Activated T-helper 2 cell treated with anti-CD3 and anti-CD28 coated beads, Interferon-gamma antibody, Interleukin-2, Interleukin-4, amounts not matched to agents 10 μg/mL and 5 μg/mL and 100 μg/mL, durations not matched to agents 14 hours and 24 hours and 36 hours (primary cell): ENCODE results near the gene GHRHR. TPM values are rescaled to one million over a fixed set of nuclear protein-coding genes. Genes with fewer than 3 reads are reported as not detected.

Experiments
- DNase-seq: peaks from one replicate; pipeline ENCODE4 v3.0.0; 2021; ENCODE audit warnings: low spot score
- H3K27ac Mint-ChIP-seq: one replicate; pipeline ENCODE4 v1.8.0; 2021; ENCODE audit warnings: mixed read lengths
- H3K27me3 Mint-ChIP-seq: one replicate; pipeline ENCODE4 v1.8.0; 2021; ENCODE audit warnings: low read depth, mixed read lengths
- H3K36me3 Mint-ChIP-seq: one replicate; pipeline ENCODE4 v1.8.0; 2021; ENCODE audit warnings: low read depth, mixed read lengths
- H3K4me1 Mint-ChIP-seq: one replicate; pipeline ENCODE4 v1.8.0; 2021; ENCODE audit warnings: low read depth, mixed read lengths
- H3K4me3 Mint-ChIP-seq: one replicate; pipeline ENCODE4 v1.8.0; 2021; ENCODE audit warnings: low read depth, mild to moderate bottlenecking, moderate library complexity, mixed read lengths
- H3K9me3 Mint-ChIP-seq: one replicate; pipeline ENCODE4 v1.8.0; 2021; ENCODE audit warnings: mixed read lengths
- intact Hi-C: fragments of 100-400 bp; cut with micrococcal nuclease; formaldehyde crosslinking; loops from one replicate; pipeline ENCODE4 v1.15.1; 2023
- total RNA-seq: library from RNA; stranded (reverse); gene quantifications from 2 replicates; pipeline ENCODE4 v1.2.3, GENCODE V29; 2022

GHRHR gene
- not detected in 2 replicates for total RNA-seq

GRCh38 chr7:30963842-30964241 lies at the start of gene GHRHR:
Gene GHRHR (plus strand): TSS chr7:30963953. CDS start chr7:30964069, 116 bp downstream.
- H3K27me3 Mint-ChIP-seq, result peaks cover 7% of the 10 kb centered on the region
- H3K9me3 Mint-ChIP-seq, result no peaks in the 10 kb centered on the region
- no peak within 1 kb of the TSS for H3K4me3 Mint-ChIP-seq
- H3K27ac Mint-ChIP-seq, result no peak within 1 kb of the TSS
- intact Hi-C loops, result no loop called here
- no peaks in the 10 kb centered on the region for H3K4me1 Mint-ChIP-seq
- DNase-seq, result no peak
- no peaks in the 10 kb centered on the region for H3K36me3 Mint-ChIP-seq

DNA sequence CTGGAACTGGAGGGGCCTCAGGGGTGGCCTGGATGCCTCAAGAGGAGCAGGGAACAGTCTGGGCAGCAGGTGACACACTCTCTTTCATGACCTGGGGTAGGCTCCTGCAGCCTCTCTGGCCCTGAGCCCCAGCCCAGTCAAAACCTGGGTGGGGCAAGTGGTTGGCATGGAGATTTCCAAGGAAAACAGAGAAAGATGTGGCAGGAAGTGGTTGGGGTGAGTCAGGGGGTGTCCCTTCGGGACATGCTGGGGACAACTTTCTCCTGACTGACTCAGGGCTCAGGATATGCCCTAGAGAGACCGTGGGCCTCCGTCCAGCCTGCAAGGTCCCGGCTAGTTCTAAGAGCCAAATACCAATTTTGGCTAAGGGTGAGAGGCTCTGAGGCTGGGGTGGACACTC lies 49.2 kb upstream of the GHRHR start:
- Mint-ChIP-seq H3K27ac (no peak overlapping the region), H3K4me1 (peaks cover 1% of the 10 kb centered on the region), H3K4me3 (no peak overlapping the region), H3K36me3 (no peaks in the 10 kb centered on the region), H3K27me3 (no peaks in the 10 kb centered on the region), H3K9me3 (no peaks in the 10 kb centered on the region)
- intact Hi-C loops, result no loop called here
- no peak for DNase-seq

- Mint-ChIP-seq H3K9me3 (no peaks in the 10 kb centered on the region), H3K4me3 (no peak overlapping the region), H3K4me1 (peaks cover 1% of the 10 kb centered on the region), H3K27ac (no peak overlapping the region), H3K36me3 (no peaks in the 10 kb centered on the region), H3K27me3 (no peaks in the 10 kb centered on the region)
- no peak for DNase-seq
- intact Hi-C loops, result no loop called here
Measured at GRCh38 chr7:30915005-30915601, 48.6 kb upstream of the GHRHR start.

GRCh38 chr7:30915751-30916150 lies 48.0 kb upstream of the GHRHR start:
- no peak for DNase-seq
- no peak overlapping the region for H3K27ac Mint-ChIP-seq
- H3K4me1 Mint-ChIP-seq, result no peaks in the 10 kb centered on the region
- no peaks in the 10 kb centered on the region for H3K27me3 Mint-ChIP-seq
- H3K36me3 Mint-ChIP-seq, result no peaks in the 10 kb centered on the region
- H3K4me3 Mint-ChIP-seq, result no peak overlapping the region
- H3K9me3 Mint-ChIP-seq, result no peaks in the 10 kb centered on the region
- intact Hi-C loops, result no loop called here

DNA sequence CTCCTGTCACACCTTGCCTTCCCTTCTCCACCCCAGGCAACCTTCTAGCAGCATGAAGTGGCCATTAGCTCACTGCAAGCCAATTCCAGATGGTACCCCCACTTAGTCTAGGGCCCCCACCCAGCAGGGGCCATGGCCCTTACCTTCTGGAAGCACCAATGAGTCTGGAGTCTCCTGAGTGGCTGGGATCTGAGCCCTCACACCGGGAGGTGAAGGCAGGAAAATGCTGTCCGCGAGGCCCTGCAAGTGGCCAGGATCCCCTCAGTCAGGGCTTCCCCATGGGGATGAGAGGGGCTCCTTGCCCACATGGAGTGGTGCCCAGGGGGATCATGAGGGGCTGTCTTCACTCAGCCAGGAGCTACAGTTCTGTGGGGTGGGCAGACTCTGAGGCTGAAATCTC lies 47.5 kb upstream of the GHRHR start:
- no peak overlapping the region for H3K4me3 Mint-ChIP-seq
- intact Hi-C loops, result no loop called here
- no peak overlapping the region for H3K27ac Mint-ChIP-seq
- no peaks in the 10 kb centered on the region for H3K36me3 Mint-ChIP-seq
- DNase-seq, result no peak
- no peaks in the 10 kb centered on the region for H3K27me3 Mint-ChIP-seq
- H3K9me3 Mint-ChIP-seq, result no peaks in the 10 kb centered on the region
- no peaks in the 10 kb centered on the region for H3K4me1 Mint-ChIP-seq

DNA sequence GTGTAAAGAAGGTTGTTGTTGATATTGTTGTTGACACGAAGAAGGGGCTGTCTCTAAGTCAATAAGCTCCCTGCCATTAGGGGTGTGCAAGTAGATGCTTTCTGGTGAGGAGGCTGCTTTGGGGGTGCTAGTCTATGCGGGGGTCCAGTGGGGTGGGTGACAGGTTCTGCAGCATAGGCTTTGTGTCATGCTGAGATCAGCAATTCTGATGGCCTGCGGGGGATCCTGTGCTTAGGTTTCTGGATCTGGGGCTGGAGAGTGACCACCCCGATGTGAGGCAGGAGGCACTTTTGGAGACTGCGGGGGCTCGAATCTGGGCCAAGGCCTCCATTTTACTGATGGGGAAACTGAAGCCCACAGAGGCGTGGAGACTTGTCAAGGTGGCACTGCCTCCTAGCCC lies 47.0 kb upstream of the GHRHR start:
- Mint-ChIP-seq H3K27ac (no peak overlapping the region), H3K36me3 (no peaks in the 10 kb centered on the region), H3K4me3 (no peak overlapping the region), H3K27me3 (no peaks in the 10 kb centered on the region), H3K4me1 (no peaks in the 10 kb centered on the region), H3K9me3 (no peaks in the 10 kb centered on the region)
- DNase-seq, result no peak
- intact Hi-C loops, result no loop called here

- no peak for DNase-seq
- Mint-ChIP-seq H3K27me3 (no peaks in the 10 kb centered on the region), H3K36me3 (no peaks in the 10 kb centered on the region), H3K27ac (no peak overlapping the region), H3K4me3 (no peak overlapping the region), H3K4me1 (no peaks in the 10 kb centered on the region), H3K9me3 (no peaks in the 10 kb centered on the region)
- intact Hi-C loops, result no loop called here
Measured at GRCh38 chr7:30917216-30917893, 46.4 kb upstream of the GHRHR start.

- no peak for DNase-seq
- intact Hi-C loops, result no loop called here
- H3K9me3 Mint-ChIP-seq, result no peaks in the 10 kb centered on the region
- no peaks in the 10 kb centered on the region for H3K36me3 Mint-ChIP-seq
- no peak overlapping the region for H3K27ac Mint-ChIP-seq
- no peaks in the 10 kb centered on the region for H3K27me3 Mint-ChIP-seq
- H3K4me3 Mint-ChIP-seq, result no peak overlapping the region
- no peaks in the 10 kb centered on the region for H3K4me1 Mint-ChIP-seq
Measured at GRCh38 chr7:30918676-30919075, 45.1 kb upstream of the GHRHR start.

- H3K9me3 Mint-ChIP-seq, result no peaks in the 10 kb centered on the region
- H3K4me3 Mint-ChIP-seq, result no peak overlapping the region
- H3K36me3 Mint-ChIP-seq, result no peaks in the 10 kb centered on the region
- no peaks in the 10 kb centered on the region for H3K4me1 Mint-ChIP-seq
- intact Hi-C loops, result no loop called here
- no peaks in the 10 kb centered on the region for H3K27me3 Mint-ChIP-seq
- no peak for DNase-seq
- H3K27ac Mint-ChIP-seq, result no peak overlapping the region
Measured at GRCh38 chr7:30920021-30920583, 43.7 kb upstream of the GHRHR start.

GRCh38 chr7:30920584-30921539 lies 42.9 kb upstream of the GHRHR start:
- Mint-ChIP-seq H3K36me3 (no peaks in the 10 kb centered on the region), H3K4me3 (no peak overlapping the region), H3K9me3 (no peaks in the 10 kb centered on the region), H3K4me1 (no peaks in the 10 kb centered on the region), H3K27me3 (no peaks in the 10 kb centered on the region), H3K27ac (no peak overlapping the region)
- intact Hi-C loops, result no loop called here
- DNase-seq, result no peak

DNA sequence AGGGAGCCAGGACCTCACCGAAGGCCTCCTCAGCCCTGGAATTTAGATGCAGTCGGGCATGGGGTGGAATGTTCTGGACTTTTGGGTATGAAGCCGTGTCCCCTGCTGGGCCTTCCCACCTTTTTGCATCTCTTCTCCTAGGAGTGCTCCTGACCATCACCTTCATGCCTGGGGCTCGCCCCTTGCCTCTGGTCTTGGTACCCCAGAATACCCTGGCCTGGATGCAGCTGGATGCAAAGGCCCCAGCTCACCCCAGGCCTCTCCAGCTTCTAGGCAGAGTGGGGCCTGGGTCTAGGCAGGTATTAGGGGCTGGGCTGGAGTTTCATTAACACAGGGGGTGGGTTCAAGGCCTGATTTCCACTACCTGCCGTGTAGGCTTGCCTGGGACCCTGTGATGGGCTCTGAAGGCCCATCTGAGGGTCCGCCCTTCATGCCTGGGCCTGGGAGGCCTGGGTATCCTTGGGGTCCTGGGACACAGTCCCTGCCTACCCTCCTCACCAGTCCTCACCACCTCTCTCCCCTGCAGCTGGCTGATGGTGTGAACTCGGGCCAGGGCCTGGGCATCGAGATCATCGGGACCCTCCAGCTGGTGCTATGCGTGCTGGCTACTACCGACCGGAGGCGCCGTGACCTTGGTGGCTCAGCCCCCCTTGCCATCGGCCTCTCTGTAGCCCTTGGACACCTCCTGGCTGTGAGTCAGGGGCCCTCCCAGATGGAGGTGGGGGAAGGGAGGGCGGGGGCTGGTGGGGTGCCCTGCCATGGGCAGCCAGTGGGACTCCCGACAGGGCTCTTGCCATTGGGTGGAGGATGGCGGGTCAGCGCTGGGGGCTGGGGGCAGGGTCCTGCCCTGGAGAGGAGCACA lies 42.0 kb upstream of the GHRHR start:
- DNase-seq, result no peak
- Mint-ChIP-seq H3K27me3 (no peaks in the 10 kb centered on the region), H3K9me3 (no peaks in the 10 kb centered on the region), H3K4me3 (no peak overlapping the region), H3K36me3 (no peaks in the 10 kb centered on the region), H3K4me1 (no peaks in the 10 kb centered on the region), H3K27ac (no peak overlapping the region)
- intact Hi-C loops, result no loop called here

- no peak overlapping the region for H3K27ac Mint-ChIP-seq
- no peaks in the 10 kb centered on the region for H3K27me3 Mint-ChIP-seq
- no peak for DNase-seq
- H3K36me3 Mint-ChIP-seq, result no peaks in the 10 kb centered on the region
- H3K4me1 Mint-ChIP-seq, result no peaks in the 10 kb centered on the region
- intact Hi-C loops, result no loop called here
- no peaks in the 10 kb centered on the region for H3K9me3 Mint-ChIP-seq
- no peak overlapping the region for H3K4me3 Mint-ChIP-seq
Measured at GRCh38 chr7:30922596-30922995, 41.2 kb upstream of the GHRHR start.
